ENCODE data around the gene COL10A1.

COL10A1 gene

DNA sequence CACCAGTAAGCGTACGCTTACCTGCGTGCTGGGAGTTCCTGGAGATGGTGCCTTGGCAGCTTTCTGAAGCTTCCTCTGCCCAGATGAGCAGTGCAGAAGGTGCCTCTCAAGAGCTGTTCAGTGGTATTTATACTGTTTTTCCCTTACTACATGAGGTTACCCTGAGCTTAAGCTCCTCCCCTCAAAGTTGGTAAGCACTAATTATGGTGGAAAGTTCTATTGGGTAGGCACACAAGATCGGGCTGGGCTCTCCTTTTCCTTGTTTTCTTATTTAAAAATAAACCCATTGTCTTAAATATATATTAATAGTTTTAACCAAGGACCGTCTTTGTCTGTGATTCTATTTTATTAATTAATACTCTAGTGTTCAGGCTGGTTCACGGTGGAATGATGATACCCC is at the start of gene COL10A1:
TSS of gene COL10A1 (minus strand) at position 101 of the 400 bp plus-strand sequence. CDS start 640 bp downstream, outside the sequence.
- no peak for DNase-seq

DNA sequence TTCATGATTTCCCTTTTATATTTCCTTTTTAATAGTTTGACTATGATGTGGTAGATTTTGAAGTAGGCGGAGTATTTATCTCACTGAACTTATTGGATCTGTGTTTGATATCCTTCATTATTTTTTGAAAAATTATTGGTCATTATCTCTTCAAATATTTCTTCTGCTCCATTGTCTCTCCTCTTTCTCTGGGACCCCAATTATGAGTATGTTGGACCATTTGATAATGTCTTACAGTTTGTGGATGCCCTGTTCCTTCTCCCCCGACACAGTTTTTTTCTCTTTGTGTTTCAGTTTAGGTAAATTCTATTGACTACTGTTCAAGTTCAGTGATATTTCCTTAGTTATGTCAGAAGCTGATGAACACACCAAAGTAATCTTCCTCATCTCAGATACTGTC is 49.4 kb upstream of the COL10A1 start:
- no peak for DNase-seq

DNA sequence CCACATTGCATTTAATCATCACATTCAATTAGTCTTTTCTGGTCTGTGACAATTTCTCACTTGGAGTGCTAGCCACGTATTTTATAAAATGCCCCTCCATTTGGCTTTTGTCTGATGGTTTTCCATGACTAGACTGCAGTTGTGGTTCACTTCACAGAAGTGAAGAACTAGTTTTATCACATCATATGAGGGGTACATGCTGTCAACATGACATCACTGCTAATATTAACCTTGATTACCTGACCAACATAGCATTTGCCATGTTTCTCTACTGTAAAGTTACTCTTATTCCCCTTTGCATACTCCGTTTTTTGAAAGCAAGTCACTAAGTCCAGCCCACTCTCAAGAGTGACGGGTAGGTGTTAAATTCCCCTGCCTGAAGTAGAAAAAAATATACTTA is 48.0 kb upstream of the COL10A1 start:
- no peak for DNase-seq

DNA sequence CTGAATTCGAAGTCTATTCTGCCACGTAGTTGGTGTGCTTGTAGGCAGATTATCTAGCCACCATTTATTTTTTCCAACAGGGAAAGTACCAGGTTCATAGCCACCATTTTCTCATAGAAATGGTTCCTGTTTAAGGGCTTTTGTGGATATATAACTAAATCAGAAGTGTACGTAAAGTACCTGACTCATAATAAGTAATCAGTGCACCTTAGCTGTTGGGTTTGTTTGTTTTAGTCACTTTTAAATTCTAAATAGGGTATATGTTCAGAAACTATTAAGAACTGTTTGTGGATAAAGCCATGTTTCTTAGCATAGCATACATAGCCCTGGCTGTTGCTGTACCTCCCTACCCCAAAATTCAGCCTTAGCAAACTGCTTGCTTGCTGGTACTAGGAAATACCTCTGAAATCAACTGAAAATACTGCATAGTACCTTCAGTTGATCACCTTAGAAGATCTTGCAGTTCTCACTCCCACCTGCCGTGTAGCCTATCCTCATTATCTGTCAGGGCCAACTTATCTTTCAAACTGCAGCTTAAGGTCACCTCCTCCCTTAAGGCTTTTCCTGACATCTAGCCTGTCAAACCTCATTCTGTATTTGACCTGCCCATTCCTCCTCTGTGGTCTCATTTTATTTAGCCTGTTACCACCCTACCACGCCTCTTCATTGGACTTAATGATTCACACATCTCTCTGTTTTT is 44.6 kb upstream of the COL10A1 start:
- no peak for DNase-seq

DNA sequence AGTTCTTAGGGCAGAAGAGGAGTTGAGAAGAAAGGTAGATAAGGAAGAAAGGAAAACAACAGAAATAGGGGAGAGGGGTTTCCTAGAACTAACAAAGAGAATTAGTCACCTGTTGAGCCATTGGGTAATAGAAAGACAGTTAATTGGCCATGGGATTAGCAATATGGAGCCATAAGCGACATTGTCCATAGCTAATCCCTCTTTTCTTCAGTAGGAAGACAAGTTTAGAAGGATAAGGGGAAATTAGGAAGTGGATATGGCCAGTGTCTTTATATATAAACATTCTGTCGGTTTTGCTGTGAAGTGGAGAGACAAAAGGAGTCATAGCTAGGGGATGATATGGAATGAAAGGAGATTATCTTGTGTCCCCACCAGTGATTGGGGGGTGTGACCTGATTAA is 43.9 kb upstream of the COL10A1 start:
- DNase-seq: no peak

DNA sequence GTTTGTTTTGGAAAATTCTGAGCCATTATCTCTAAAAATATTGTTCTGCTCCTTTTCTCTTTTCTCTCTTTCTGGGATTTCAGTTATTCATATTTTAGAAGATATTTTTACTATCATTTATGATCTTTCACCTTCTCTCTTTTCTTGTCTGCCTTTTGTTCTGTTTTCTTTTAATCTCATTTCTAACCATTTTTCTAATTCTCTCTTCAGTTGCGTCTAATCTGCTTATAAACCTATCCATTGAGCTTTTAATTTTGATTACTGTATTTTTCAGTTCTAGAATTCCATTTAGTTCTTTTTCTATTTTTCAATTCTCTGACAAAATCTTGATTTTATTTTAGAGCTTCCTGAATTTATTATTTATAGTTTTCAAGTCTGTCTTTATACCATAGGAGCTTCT is 42.2 kb upstream of the COL10A1 start:
- no peak for DNase-seq

DNA sequence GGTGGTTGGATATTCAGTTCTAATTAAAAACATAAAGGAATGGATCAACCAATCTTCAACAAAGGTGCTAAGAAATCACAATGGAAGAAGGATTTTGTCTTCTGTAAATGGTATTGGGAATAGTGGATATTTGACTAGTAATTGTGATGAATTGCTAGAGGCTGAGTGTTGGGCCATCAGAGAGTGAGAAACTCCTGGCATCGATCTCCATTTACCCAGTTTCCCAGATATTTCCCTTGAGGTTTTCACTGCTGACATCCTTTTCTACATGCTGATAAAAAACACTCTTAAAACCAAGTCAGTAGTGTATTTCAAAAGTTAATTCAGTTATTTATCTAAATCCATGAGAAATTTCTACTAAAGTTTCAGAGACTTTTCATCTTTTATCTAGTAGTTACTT is 40.4 kb upstream of the COL10A1 start:
- no peak for DNase-seq

DNA sequence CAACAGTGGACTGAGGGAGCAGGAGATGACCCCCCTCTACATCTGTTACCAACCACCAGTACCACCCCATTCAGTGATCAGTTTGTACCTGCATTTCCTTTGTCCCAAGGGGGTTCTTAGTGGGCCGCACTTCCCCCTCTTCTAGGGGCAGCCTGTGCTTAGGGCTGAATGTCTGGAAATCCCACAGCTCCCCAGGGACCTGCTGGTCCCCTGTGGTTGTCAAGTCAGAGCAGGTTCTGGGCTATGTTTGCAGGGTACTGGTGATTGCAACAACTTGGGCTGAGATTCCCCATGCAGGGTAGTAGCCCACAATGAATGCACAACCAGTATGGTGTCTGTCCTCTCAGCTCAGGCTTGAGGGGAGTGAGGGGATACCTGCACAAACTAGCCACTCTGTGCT is 39.7 kb upstream of the COL10A1 start:
- DNase-seq: no peak

DNA sequence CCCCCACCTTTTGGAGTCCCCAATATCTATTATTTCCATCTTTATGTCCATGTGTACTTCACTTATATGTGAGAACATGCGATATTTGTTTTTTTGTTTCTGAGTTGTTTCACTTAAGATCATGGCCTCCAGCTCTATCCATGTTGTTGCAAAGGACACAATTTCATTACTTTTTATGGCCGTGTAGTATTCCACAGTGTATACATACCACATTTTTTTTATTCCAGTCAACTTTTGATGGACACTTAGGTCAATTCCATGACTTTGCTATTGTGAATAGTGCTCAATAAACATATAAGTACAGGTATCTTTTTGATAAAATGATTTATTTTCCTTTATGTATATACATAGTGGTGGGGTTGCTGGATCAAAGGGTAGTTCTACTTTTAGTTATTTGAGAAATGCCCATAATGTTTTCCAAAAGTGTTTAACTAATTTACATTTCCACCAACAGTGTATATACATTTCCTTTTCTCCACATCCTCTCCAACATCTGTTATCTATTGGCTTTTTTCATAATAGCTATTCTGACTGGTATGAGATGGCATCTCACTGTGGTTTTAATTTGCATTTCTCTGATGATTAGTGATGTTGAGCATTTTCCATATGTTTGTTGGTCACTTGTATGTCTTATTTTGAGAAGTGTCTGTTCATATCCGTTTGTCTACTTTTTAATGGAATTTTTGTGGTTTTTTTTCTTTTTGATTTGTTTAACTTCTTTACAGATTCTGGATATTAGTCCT is 34.0 kb upstream of the COL10A1 start:
- no peak for DNase-seq

DNA sequence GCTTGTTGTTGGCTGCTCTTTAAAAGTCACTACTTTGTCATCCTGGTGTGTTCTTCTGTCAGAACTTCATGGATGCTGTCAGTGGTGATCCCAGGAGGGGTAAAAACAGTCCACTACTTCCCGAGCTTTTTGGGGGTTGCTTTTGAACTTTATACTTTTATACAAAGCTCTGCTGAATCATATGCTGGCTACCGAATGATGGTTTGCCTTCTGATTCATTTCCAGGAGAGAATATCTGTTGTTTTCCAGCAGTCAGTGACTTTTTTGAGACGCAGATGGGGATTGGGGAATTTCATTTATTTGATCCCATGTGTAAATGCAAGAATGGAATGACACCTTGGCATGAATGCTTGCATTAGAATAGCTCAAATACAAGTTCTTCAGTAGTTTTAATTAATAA is 32.7 kb upstream of the COL10A1 start:
- DNase-seq: no peak

DNA sequence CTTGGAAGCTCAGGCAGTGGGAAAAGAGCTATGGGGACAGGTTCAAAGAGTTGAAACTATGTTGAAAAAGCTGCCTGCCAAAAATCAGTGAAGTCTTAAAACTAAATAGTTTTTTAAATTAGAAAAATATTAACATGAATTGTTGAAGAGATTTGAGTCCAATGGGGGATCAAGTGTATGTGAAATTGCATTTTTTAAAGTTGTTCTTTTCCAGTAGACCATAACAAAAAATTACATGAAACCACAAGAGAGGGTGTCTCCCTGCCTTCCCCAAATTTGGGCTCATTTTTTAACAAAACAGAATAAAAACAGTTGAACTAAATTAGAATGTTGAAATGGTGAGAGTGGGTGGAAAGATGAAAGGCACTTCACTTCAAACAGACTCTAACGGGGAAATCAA is 31.5 kb upstream of the COL10A1 start:
- no peak for DNase-seq

DNA sequence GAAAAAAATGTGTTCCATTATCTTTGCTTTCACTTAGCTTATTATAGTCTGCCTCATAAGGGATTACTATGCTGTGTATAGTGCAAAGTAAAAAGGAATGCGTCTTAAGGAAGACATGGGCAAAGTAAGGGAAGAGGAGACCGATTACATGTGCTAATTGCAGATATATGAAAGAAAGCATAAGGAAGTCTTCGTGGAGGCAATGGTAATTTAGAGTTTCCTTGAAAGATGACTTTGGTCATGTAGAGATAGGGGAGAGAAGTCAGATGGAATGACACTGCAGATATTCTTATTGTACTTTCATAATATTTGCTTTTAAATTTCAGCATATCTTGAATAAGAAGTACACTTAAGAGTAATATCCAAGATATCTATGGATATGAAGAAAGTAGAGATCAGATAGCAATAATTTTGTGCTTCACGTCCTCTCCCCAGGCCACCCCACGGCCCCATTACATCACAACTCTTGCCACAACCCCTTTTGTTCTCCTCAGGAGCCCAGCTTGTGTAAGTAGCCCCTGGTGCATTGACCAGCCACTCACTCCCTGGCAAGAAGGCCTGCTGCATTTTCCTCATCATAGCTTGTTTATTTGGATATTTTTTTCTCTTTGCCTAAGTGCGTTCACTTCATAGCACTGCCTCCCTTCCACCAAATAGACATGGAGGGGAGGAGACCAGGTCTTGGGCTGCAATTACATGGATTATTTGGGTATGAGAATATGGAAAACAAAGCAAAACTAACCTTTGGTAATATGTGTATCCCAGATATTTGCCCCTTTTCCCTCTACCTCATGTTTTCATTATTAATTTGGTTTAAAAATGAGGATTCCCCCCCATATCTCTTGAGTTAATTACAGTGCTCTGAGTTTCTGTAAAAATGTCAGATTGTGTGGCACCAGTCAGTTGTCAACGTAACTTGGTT is 30.7 kb upstream of the COL10A1 start:
- no peak for DNase-seq

DNA sequence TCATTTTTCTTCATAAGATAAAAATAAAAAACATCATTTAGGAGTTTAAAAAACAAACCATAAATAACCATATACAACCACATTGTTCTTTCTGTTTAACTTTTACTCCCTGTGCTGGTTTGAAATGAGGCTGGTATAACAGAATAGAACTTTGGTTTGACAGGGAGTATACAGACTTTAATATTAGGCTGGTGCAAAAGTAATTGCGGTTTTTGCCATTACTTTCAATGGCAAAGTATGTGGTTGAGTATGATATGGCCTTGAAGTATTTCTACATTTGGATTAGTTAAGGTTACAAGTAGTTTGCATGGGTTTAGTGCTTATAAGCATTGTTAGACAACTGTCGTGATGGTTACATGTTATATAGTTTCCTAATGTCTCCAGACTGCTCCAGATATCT is 29.0 kb upstream of the COL10A1 start:
- no peak for DNase-seq

DNA sequence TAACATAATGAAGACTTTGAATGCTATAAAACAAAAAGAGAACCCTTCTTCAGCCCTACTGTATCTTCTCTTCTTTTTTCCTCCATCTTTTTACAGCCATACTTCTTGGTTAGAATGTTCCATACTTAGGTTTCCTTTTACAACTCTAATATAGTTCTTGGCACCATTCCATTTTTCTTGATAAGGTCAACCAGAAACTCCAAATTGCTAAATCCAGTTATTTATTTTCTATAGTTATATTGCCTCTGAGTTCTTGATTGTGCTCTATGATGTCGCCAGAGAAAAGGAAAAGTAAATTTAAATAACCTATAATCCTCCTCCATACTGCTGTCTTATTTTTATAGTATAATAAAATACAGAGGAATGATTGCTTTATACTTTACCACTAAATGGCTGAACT is 26.7 kb upstream of the COL10A1 start:
- DNase-seq: no peak

DNA sequence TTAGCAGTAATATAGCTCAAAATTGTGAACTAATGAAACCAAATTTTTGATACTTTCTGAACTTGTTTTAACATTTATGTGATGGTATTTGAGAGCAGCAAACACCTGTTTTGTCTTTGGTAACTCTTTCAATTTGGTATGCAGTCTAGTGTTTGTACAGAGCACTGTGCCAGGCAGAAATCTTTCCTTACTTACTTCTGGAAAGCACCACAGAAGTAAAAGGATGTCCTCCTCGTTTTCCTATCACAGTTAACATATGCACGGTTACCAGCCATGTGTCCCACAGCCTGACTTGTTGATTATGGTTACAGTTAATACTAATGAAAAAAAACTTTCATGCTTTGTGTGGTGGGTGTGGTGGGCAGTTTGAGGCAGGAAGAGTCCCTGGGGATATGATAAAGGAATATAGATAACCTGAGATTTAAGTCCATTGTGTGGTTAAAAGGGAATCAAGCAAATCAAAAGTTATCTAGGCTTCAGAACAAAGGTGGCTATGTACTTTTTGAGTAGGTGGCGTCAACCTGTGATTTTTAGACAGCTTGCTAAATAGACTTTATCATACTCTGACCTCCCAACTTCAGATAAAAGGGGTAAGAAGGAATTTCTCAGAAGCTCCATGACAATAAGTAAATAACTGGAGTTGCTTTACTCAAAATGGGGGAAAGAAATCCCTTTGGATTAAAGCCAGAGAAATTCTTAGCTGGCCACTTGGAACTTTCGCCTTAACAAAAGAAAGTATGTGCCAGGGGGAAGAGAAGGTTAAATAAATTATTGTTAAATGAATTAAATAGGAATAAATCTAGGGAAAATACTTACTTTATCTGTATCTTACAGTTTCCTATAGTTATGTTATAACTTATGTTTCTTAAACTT is 20.1 kb upstream of the COL10A1 start:
- DNase-seq: no peak

DNA sequence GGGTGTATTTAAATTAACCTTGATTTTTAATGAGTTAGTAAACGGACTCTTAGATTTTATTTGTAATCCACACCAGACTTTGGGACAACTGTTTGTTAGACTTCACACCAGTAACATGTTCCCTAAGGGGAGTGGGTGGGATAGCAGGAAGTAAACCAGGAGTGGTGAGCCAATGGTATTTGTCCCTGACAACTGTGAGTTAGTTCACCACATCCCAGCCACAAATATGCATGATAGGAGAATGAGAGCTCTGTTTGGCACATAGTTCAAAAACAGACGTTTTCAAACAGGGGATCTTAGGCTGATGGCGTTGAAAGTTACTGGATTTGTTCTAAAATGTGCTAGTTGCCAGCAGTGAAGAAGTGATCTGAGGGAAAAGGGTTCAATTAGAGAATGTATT is 18.7 kb upstream of the COL10A1 start:
- DNase-seq: no peak

DNA sequence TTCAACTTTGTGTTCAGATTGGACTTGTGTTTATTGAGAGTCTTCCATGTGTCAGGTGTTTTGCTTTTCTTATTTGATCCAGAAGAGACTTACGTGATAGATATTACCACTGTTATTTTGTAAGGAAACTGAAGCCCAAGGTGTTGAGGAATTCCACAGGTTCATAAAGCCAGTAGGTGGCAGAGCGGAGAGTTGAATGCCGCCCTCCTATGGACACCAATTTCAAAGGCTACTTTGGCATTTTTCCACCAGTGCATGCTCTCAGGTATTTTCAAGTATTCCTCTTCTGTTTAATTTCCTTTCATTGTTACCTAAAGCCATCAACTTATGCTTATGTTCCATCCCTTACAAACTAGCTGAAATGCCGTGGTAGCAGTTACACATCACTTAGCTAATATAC is 14.0 kb upstream of the COL10A1 start:
- DNase-seq: no peak

DNA sequence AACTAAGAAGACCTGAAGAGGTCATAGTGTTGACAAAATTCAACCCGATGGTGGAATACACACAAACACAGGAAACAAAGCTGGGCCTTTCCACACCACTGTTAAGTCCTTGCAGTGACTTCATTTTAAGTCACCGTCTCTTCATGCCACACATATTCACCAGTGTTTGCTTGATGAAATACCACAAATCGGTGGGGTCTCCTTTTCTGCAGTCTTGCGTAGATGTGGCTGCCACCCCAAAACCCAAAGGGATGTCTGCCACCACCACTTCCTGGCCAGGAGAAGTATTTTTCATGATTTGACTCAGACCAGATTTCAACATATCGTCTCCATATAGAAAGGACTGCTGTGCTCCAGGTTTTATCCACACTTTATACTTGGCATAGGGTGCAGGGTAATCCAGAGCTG is 11.0 kb upstream of the COL10A1 start:
- DNase-seq: no peak

DNA sequence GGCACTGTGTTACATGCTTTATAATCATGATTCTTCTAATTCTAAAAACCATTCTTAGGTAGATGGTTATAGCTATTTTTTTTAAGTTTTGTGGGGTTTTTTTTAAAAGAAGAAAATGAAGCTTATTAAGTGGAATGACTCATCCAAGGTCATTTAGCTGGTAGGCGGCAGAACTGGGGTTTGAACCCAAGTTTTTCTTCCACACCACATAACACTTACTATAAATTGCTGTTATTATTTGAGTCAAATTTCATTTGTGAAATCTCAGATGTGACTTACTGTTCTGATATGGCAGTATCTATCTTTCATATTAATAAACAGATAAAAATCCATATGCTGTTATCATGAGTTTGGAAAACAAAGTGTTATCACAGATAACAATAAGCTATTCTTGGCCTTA is 10.4 kb upstream of the COL10A1 start:
- no peak for DNase-seq

DNA sequence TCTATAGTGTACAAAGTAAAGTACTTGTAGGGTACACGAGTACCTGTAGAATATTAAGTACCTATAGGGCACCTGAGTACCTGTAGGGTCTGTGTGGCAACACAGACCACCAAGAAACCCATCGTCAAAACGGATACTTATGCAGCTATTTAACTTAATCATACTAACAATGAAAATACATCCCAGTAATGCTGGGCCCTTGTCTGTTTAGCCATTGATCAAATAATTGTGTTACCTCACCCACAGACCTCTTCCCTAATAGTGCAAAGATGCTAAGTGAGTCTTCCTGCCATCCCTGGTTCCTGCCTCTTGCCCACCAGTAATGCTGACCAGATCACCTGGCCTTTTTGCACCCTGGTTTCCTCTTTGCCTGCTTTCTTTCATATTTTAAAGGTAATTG is 7.5 kb upstream of the COL10A1 start:
- DNase-seq: no peak

DNA sequence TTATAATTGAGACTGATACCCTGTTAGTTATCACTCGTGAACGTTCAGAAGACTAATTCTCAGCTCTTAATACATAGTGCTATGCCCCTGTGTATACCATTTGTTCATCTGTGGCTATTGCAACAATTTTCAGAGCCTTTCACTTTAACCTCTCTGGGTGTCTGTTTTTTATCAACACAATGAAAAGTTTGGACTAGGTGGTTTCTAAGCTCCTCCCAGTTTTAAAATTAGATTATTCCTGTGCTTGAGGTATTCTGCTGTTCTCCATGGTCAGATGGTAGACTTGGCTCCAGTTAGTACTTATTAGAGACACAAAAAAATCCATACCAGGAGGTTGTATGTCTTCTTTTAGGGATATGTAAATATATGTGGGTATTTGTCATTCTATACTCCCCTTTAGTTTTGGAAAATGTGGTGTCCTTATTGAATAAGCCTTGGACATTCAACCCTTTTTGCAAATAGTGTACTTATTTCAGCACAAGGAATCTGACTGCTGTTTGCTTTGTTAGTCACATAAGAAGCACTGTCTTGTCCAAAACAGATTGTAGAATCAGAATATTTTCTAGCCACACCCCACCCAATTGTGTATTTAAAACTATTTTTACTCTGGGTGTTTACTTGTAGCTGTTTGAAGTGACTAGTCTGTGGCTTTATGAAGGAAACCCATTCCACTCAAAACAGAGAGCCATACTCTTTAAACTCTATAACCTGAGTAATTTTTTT is 2.0 kb upstream of the COL10A1 start:
- no peak for DNase-seq

DNA sequence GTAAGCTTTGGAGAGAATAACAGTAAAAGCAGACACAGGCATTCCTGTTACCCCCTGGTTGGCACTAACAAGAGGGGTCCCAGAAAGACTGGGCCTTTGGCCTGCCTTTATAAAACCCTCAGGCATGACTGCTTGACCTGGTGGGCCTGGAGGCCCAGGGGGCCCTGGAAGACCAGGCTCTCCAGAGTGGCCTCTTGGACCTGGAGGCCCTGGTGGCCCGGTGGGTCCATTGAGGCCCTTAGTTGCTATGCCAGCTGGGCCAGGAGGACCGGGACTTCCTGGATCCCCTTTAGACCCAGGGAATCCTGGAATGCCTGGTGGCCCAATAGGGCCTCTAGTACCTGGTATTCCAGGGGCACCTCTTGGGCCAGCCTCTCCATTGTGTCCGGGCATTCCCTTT is 5.5 kb downstream of the COL10A1 start:
- no peak for DNase-seq
